Smooth muscle cell (in vitro differentiated cells): ENCODE measurements around the gene CELA3B. TPM values are rescaled to one million over a fixed set of nuclear protein-coding genes. Genes with fewer than 3 reads are reported as not detected.
A peak's percentile ranks its signal among the peaks of the same experiment; 100 is the strongest.
"Not testable (repeated sequence)": the region's sequence is repeated elsewhere in the genome, so short reads cannot be mapped to it uniquely, and the experiment has no call there.

Source experiments
- DNase-seq: peaks from one replicate; lab custom pipeline; 2025; ENCODE audit not compliant: unreplicated experiment; lab: John Stamatoyannopoulos, UW
- H2AFZ ChIP-seq: fragments of 200-600 bp; sonication (generic); 2 replicates; pipeline ENCODE4 v1.6.0; 2016; ENCODE audit warnings: antibody characterized with exemption, low read depth, mild to moderate bottlenecking
- H3F3A ChIP-seq: fragments of 200-600 bp; sonication (generic); 2 replicates; pipeline ENCODE4 v1.6.0; 2017; ENCODE audit warnings: antibody characterized with exemption, low read depth
- H3K27ac ChIP-seq: fragments of 200-600 bp; sonication (generic); 2 replicates; pipeline ENCODE4 v1.5.1; 2016; ENCODE audit warnings: low read depth, mild to moderate bottlenecking
- H3K27me3 ChIP-seq: fragments of 200-600 bp; sonication (generic); 2 replicates; pipeline ENCODE4 v1.6.1; 2016; ENCODE audit warnings: low read depth, mild to moderate bottlenecking
- H3K36me3 ChIP-seq: fragments of 200-600 bp; sonication (generic); 2 replicates; pipeline ENCODE4 v1.5.1; 2016; ENCODE audit warnings: low read depth
- H3K4me1 ChIP-seq: fragments of 200-600 bp; sonication (generic); 2 replicates; pipeline ENCODE4 v1.5.1; 2016; ENCODE audit warnings: low read depth
- H3K4me2 ChIP-seq: fragments of 200-600 bp; sonication (generic); 2 replicates; pipeline ENCODE4 v1.6.0; 2016; ENCODE audit warnings: mild to moderate bottlenecking
- H3K4me3 ChIP-seq: fragments of 200-600 bp; sonication (generic); 2 replicates; pipeline ENCODE4 v1.5.1; 2016; ENCODE audit warnings: mild to moderate bottlenecking
- H3K79me2 ChIP-seq: fragments of 200-600 bp; sonication (generic); 2 replicates; pipeline ENCODE4 v1.6.0; 2016; ENCODE audit warnings: low read depth, mild to moderate bottlenecking
- H3K9ac ChIP-seq: fragments of 200-600 bp; sonication (generic); 2 replicates; pipeline ENCODE4 v1.6.0; 2016; ENCODE audit warnings: low read depth
- H3K9me3 ChIP-seq: fragments of 200-600 bp; sonication (generic); replicated peaks from 2 replicates; pipeline ENCODE4 v1.5.1; 2016; ENCODE audit warnings: low read depth
- H4K20me1 ChIP-seq: fragments of 200-600 bp; sonication (generic); 2 replicates; pipeline ENCODE4 v1.6.0; 2016; ENCODE audit warnings: low read depth
- CTCF ChIP-seq: fragments of 200-600 bp; sonication (generic); IDR thresholded peaks from 2 replicates; pipeline ENCODE4 v1.5.1; 2017; ENCODE audit warnings: borderline replicate concordance, mild to moderate bottlenecking, antibody characterized with exemption; ENCODE audit not compliant: insufficient read depth, poor library complexity, severe bottlenecking
- WGBS: methylation state at CpG from one replicate; pipeline ENCODE4 v1.1.7; 2016; ENCODE audit warnings: low lambda C conversion rate; 5-methylcytosine and 5-hydroxymethylcytosine counted together
- polyA plus RNA-seq: library from polyadenylated mRNA; unstranded; fragments of >200 nt; fragmentation: Nextera tagmentation; extraction: Ambion mirVana; gene quantifications from 2 replicates; pipeline ENCODE4 v1.2.1, GENCODE V29; 2016
- total RNA-seq: library from RNA; depleted of rRNA; stranded (reverse); fragments of >200 nt; gene quantifications from 2 replicates; pipeline ENCODE4 v1.2.3, GENCODE V29; 2014

CELA3B gene
- total and polyA plus RNA-seq, 2 experiments from 2014 or later: not detected

GRCh38 chr1:21974699-21975098 lies 2.1 kb upstream of the CELA3B start:
- WGBS: 56% methylated on average over 6 of the region's 6 CpGs
- not testable (repeated sequence) for H3K4me2 ChIP-seq, H3K79me2 ChIP-seq, H3K9ac ChIP-seq, H3F3A ChIP-seq, H3K27me3 ChIP-seq, H3K36me3 ChIP-seq, H3K27ac ChIP-seq, H3K9me3 ChIP-seq, DNase-seq, H2AFZ ChIP-seq, H4K20me1 ChIP-seq, H3K4me1 ChIP-seq, H3K4me3 ChIP-seq

GRCh38 chr1:21975296-21975695 lies 1.5 kb upstream of the CELA3B start:
- H3K27me3 ChIP-seq, H3K36me3 ChIP-seq, H4K20me1 ChIP-seq, H3K9ac ChIP-seq, H3K79me2 ChIP-seq, H3K27ac ChIP-seq, DNase-seq, H2AFZ ChIP-seq, H3K4me3 ChIP-seq, H3K9me3 ChIP-seq, H3K4me2 ChIP-seq, H3F3A ChIP-seq, H3K4me1 ChIP-seq: not testable (repeated sequence)
- whole genome bisulfite sequencing: 97% methylated on average over 9 of the region's 9 CpGs

- H3K36me3 ChIP-seq, H3K9ac ChIP-seq, H4K20me1 ChIP-seq, H3K4me1 ChIP-seq, H3K4me3 ChIP-seq, H3K9me3 ChIP-seq, H2AFZ ChIP-seq, H3K79me2 ChIP-seq, H3K27ac ChIP-seq, H3F3A ChIP-seq, H3K27me3 ChIP-seq, H3K4me2 ChIP-seq, DNase-seq: not testable (repeated sequence)
- WGBS: 89% methylated on average over 10 of the region's 11 CpGs
Observed at GRCh38 chr1:21978209-21978608, 1.4 kb downstream of the CELA3B start.

GRCh38 chr1:21980515-21981220 lies 3.8 kb downstream of the CELA3B start:
- not testable (repeated sequence) for H3K27ac ChIP-seq, H3K4me1 ChIP-seq, H3K79me2 ChIP-seq, H2AFZ ChIP-seq, H3K4me3 ChIP-seq, H3K9me3 ChIP-seq, H3K36me3 ChIP-seq, H4K20me1 ChIP-seq, H3F3A ChIP-seq, DNase-seq, H3K4me2 ChIP-seq, H3K9ac ChIP-seq, H3K27me3 ChIP-seq
- WGBS: 73% methylated on average over 20 of the region's 21 CpGs
- TF ChIP-seq CTCF: peak; percentile 15

- H3K27me3 ChIP-seq, H3K9me3 ChIP-seq, H3K4me2 ChIP-seq, H3K9ac ChIP-seq, DNase-seq, H3F3A ChIP-seq, H3K36me3 ChIP-seq, H2AFZ ChIP-seq, H3K79me2 ChIP-seq, H3K4me1 ChIP-seq, H4K20me1 ChIP-seq, H3K4me3 ChIP-seq, H3K27ac ChIP-seq: not testable (repeated sequence)
- 81% methylated on average over 1 of the region's 4 CpGs for WGBS
Observed at GRCh38 chr1:21981253-21981652, 4.4 kb downstream of the CELA3B start.

GRCh38 chr1:21982122-21982521 lies 5.3 kb downstream of the CELA3B start:
- not testable (repeated sequence) for H2AFZ ChIP-seq, H3K27me3 ChIP-seq, H3K79me2 ChIP-seq, H4K20me1 ChIP-seq, H3K27ac ChIP-seq, H3K9me3 ChIP-seq, H3K4me1 ChIP-seq, DNase-seq, H3K36me3 ChIP-seq, H3K9ac ChIP-seq, H3K4me3 ChIP-seq, H3K4me2 ChIP-seq, H3F3A ChIP-seq
- WGBS: 85% methylated on average over 6 of the region's 6 CpGs

GRCh38 chr1:21983539-21983938 lies 6.7 kb downstream of the CELA3B start:
- H4K20me1 ChIP-seq, H3K27me3 ChIP-seq, H3K27ac ChIP-seq, H2AFZ ChIP-seq, H3K4me2 ChIP-seq, H3K9me3 ChIP-seq, H3K36me3 ChIP-seq, H3K79me2 ChIP-seq, DNase-seq, H3K9ac ChIP-seq, H3K4me3 ChIP-seq, H3F3A ChIP-seq, H3K4me1 ChIP-seq: not testable (repeated sequence)
- 93% methylated on average over 3 of the region's 15 CpGs for WGBS

GRCh38 chr1:21985893-21986292 lies 9.1 kb downstream of the CELA3B start:
- H3K9ac ChIP-seq, H3K27ac ChIP-seq, H4K20me1 ChIP-seq, DNase-seq, H2AFZ ChIP-seq, H3K4me2 ChIP-seq, H3K9me3 ChIP-seq, H3F3A ChIP-seq, H3K4me3 ChIP-seq, H3K36me3 ChIP-seq, H3K4me1 ChIP-seq, H3K79me2 ChIP-seq, H3K27me3 ChIP-seq: not testable (repeated sequence)
- WGBS: 0% methylated on average over 1 of the region's 5 CpGs
